HG03045 (cell line): ENCODE measurements around the gene ZBED2.
A peak's percentile ranks its signal among the peaks of the same experiment; 100 is the strongest.

Experiments used
- ATAC-seq: cut with Tn5 transposase; IDR thresholded peaks from one replicate; pipeline ENCODE4 v1.9.1; 2021; ENCODE audit warnings: mild to moderate bottlenecking, moderate library complexity; ENCODE audit not compliant: unreplicated experiment

The ZBED2 gene

DNA sequence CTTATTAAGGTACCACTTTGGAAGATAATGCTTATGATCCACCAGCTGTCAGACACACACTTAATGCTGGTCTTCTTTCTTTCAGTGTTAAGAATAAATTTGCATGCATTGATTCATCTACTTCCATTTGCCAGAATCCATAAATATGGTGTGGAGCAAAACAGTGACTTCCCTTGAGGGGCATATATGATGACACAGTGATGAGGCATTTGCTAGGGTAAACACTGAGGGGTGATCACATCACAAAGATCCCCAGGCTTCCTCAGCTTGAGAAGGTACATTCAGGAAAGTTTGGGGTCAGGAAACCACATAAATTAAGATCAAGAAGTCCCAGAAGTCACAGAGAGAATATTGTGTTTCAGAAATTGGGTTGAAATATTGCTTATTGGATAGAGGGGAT is 9.9 kb upstream of the ZBED2 start:
- ATAC-seq, result no peak

- no peak for ATAC-seq
Observed at GRCh38 chr3:111604119-111604518, 9.0 kb upstream of the ZBED2 start.

- ATAC-seq, result no peak
Observed at GRCh38 chr3:111603679-111604078, 8.5 kb upstream of the ZBED2 start.

- ATAC-seq, result no peak
Observed at GRCh38 chr3:111601810-111602209, 6.7 kb upstream of the ZBED2 start.

DNA sequence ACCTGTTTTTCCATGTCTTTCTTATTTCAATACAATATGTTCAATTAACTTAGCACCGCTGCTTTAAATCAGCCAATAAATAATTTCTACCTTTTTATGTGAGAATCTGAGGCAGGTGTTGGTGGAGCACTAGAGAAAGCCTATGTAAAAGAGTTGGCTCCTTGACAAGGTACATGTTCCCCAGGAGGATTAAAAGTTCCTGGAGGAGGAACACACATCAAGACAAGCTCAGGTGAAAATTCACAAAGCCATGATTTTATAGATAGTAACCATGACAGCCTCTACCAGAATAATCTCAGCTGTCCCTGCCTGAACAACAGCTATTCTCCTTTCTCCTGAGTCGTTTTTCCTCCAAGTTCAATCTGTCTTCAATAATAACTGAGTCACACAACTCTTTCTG is 3.4 kb upstream of the ZBED2 start:
- ATAC-seq, result no peak

- ATAC-seq, result no peak
Observed at GRCh38 chr3:111598139-111598538, 3.0 kb upstream of the ZBED2 start.

GRCh38 chr3:111596328-111596727 is 1.2 kb upstream of the ZBED2 start:
- no peak for ATAC-seq

GRCh38 chr3:111594781-111595180 is 365 bp downstream of the ZBED2 start:
- ATAC-seq, result peak; percentile 21

DNA sequence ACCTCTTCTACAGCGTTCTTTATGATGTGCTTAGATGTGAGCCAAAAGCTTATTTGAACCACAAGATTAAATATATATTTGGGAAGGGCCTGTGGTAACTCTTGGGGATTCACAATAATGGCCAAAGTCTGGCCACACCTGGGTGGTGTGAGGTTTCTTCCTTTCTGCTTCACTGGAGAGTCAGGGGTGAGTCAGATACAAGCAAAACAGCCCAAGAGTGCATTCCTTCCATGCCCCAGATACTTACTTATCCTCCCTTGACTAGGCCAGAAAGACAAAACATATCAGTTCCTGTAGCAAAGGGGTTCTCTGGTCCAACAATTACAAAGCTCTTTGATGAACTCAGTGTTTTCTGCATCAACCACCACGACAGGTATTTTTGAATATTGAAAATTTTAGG is 941 bp downstream of the ZBED2 start:
- ATAC-seq, result peak; percentile 58

DNA sequence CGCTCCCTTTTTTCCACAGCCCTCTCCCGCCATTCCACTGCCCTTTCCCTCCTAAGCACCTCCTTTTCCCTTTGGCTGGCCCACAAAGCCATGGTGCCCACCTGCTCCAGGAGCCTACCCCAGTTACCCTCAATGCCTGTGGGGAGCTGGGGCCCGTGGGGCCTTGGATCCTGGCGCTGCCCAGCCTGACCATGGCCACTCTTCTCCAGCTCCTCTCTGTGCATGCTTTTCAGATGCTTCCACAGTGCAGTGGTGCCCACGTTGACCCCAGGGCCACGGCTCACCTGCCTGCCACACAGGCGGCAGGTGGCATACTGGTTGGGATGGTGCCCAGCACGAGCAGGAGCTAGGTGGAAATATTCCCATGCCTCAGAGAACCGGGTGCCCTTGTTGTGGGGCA is 1.5 kb downstream of the ZBED2 start:
- no peak for ATAC-seq

DNA sequence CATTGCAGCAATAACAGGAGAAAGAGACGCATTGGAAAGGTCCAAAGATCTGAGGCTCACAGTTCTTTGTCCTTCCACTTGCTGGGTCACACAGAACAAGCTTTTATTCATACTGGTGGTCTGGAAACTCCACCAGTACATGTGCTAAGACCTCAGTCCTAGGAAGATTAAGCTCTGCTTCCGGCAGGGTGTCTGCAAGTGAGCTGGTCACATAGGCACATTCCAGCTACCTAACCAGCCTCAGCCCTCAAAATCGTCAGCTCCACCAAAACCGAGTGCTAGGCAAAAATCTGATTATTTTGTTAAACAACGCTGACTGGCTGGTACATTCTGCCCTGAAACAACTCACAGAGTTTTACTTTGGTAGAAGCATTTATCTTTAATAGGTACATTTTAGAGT is 2.2 kb downstream of the ZBED2 start:
- ATAC-seq, result no peak

- no peak for ATAC-seq
Observed at GRCh38 chr3:111592143-111592542, 3.0 kb downstream of the ZBED2 start.

DNA sequence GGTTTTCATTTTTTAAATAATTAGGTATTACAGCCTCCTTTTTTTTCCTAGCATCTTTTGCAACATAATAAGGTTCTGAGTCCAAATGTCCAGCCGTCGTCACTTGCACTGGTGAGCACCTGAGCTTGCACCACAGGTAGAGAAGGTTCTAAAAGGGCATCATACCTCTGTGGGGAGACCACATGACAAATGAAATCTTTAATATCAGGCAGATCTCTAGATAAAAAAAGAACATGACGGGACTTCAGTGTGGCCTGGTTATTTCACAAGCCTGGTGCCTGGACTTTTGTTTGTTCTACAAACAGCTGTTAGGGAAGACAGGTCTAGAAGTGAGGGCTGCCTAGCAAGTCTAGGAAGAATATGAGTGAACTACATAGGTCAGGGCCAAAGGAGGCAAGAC is 3.6 kb downstream of the ZBED2 start:
- ATAC-seq, result no peak

GRCh38 chr3:111590143-111590491 is 5.0 kb downstream of the ZBED2 start:
- ATAC-seq, result no peak

DNA sequence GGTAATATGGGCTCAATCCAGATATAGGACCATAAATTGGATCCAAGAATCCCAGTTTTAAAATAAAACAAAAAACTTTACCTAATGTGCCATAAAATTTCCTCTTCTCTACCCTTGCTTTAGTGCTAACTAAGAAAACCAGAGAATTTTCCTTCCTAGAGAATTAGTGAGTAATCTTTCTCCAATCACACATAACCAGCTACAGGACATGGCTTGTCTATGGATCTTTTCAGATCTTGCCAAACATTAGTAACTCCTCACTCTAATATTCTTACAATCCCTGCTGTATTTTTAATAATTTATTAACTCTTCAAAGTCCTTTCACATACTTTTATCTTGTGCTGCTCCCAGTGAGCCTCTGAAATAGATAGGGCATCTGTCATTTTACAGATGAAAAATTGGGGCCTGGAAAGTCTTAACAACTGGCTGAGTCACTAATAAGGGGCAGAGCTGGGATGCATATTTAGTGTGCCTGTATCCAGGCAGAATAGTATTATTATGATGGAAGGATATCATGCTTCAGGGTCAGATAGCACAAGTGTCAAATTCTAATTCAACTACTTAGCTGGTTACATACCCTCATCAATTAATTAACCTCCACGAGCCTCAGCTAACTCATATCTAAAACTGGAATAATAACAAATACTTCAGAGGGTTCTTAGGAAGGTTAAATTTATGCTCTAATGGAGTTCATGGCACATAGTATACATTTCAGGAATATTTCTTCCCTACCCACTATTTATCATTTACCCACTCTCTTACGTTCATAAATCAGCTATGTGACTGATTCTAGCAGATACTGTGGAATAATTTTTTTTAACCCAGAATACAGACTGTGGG is 5.6 kb downstream of the ZBED2 start:
- no peak for ATAC-seq

GRCh38 chr3:111588527-111588926 is 6.6 kb downstream of the ZBED2 start:
- no peak for ATAC-seq

GRCh38 chr3:111585217-111585616 is 9.9 kb downstream of the ZBED2 start:
- no peak for ATAC-seq

DNA sequence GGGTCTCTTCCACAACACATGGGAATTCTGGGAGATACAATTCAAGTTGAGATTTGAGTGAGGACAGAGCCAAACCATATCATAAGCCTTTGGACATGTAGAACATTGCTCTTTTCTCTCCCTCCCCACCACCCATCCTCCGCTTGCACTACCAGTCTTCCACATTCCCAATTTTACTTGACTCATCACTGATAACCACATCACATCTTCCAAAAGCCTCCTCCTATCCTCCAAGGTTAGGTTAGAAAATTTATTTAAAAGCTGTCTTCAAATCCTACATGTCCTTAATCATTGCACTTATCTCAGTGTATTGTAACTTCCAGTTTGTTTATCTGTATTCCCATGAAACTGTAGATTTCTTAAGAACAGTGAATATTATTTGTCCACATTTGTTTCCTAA is 10.4 kb downstream of the ZBED2 start:
- ATAC-seq, result no peak

- no peak for ATAC-seq
Observed at GRCh38 chr3:111582120-111582474, 13.0 kb downstream of the ZBED2 start.

- ATAC-seq, result no peak
Observed at GRCh38 chr3:111581403-111582119, 13.6 kb downstream of the ZBED2 start.

DNA sequence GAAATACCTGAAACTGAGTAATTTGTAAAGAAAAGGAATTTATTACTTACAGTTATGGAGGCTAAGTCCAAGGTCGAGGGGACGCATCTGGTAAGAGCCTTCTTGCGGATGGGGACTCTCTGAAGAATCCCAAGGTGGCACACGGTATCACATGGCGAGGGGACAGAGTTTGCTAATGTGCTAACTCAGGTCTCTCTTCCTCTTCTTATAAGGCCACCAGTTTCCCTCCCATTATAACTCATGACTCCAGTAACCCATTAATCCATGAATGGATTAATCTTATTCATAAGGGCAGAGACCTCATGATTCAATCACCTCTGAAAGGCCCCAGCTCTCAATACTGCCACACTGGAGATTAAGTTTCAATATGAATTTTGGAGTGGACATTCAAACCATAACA is 15.7 kb downstream of the ZBED2 start:
- ATAC-seq, result no peak

GRCh38 chr3:111578867-111579266 is 16.3 kb downstream of the ZBED2 start:
- no peak for ATAC-seq
